ENCODE data around the gene PHLPP1.

DNA sequence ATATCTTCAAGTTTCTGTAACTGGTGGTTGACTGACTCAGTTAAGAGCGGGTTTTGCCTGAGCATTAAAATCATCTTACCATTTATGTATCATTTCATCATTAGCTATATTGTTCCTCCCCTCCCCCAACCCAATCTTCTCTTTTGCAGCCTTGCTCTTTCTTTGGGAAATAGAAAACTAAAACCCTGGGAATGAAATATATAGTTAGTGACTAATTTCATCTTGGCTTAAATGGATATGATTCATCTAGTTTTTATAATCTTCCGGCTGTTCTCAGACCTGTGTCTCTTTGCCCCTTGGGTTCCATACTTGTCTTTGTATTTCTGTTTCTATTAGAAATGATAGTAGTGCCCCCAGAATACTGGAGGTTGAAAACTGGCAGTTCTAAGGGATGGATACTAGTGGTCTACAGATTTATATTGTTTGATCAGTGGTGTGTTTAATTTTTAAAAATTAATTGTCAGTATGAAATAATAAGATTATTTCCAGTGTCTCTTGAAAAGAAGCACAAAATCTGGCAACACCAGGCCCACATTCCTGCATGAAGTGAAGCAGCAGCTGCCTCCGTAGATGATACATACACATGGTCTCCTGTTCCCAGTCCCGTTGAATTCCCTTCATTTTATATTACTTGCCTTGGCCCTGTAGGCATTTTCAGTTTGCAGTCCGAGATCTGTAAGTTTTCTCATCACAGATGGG lies 44.5 kb downstream of the PHLPP1 start:
- TF ChIP-seq, protein P1, sequence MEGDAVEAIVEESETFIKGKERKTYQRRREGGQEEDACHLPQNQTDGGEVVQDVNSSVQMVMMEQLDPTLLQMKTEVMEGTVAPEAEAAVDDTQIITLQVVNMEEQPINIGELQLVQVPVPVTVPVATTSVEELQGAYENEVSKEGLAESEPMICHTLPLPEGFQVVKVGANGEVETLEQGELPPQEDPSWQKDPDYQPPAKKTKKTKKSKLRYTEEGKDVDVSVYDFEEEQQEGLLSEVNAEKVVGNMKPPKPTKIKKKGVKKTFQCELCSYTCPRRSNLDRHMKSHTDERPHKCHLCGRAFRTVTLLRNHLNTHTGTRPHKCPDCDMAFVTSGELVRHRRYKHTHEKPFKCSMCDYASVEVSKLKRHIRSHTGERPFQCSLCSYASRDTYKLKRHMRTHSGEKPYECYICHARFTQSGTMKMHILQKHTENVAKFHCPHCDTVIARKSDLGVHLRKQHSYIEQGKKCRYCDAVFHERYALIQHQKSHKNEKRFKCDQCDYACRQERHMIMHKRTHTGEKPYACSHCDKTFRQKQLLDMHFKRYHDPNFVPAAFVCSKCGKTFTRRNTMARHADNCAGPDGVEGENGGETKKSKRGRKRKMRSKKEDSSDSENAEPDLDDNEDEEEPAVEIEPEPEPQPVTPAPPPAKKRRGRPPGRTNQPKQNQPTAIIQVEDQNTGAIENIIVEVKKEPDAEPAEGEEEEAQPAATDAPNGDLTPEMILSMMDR (IDR thresholded peaks at IDR 0.05; ENCODE audit: insufficient read depth, low read length, poor library complexity, severe bottlenecking), result no peak
- no peak for TF ChIP-seq EZH2phosphoT487 (conservative IDR thresholded peaks at IDR 0.05; ENCODE audit: low read length)
